SIG-M5 treated with dmso at 0.1 percent for 504 hours (cell line): ENCODE data around the gene ITPR3.
A peak's percentile ranks its signal among the peaks of the same experiment; 100 is the strongest.

Experiments used
- DNase-seq: peaks from one replicate; lab custom pipeline; 2025; ENCODE audit not compliant: unreplicated experiment; lab: John Stamatoyannopoulos, UW

ITPR3 gene

GRCh38 chr6:33664506-33665057, 43.5 kb downstream of the ITPR3 start:
- DNase-seq: no peak

GRCh38 chr6:33665957-33666356, 44.8 kb downstream of the ITPR3 start:
- no peak for DNase-seq

- DNase-seq: no peak
These were observed 46.0 kb downstream of the ITPR3 start for GRCh38 chr6:33667072-33667471.

GRCh38 chr6:33667776-33668175, 46.7 kb downstream of the ITPR3 start:
- no peak for DNase-seq

- DNase-seq: no peak
These were observed 47.2 kb downstream of the ITPR3 start for GRCh38 chr6:33668328-33668727.

- no peak for DNase-seq
These were observed 47.8 kb downstream of the ITPR3 start for GRCh38 chr6:33668914-33669313.

- no peak for DNase-seq
These were observed 49.1 kb downstream of the ITPR3 start for GRCh38 chr6:33670086-33670660.

- no peak for DNase-seq
These were observed 50.0 kb downstream of the ITPR3 start for GRCh38 chr6:33670971-33671743.

GRCh38 chr6:33671744-33672072, 50.6 kb downstream of the ITPR3 start:
- DNase-seq: no peak

GRCh38 chr6:33672808-33673207, 51.7 kb downstream of the ITPR3 start:
- DNase-seq: peak; percentile 17

- no peak for DNase-seq
These were observed 52.7 kb downstream of the ITPR3 start for GRCh38 chr6:33673851-33674250.

- DNase-seq: no peak
These were observed 54.8 kb downstream of the ITPR3 start for GRCh38 chr6:33675968-33676367.

- no peak for DNase-seq
These were observed 55.5 kb downstream of the ITPR3 start for GRCh38 chr6:33676416-33677142.

- no peak for DNase-seq
These were observed 56.1 kb downstream of the ITPR3 start for GRCh38 chr6:33677143-33677660.

GRCh38 chr6:33677689-33678088, 56.6 kb downstream of the ITPR3 start:
- no peak for DNase-seq

GRCh38 chr6:33678233-33678931, 57.3 kb downstream of the ITPR3 start:
- DNase-seq: no peak

- no peak for DNase-seq
These were observed 57.9 kb downstream of the ITPR3 start for GRCh38 chr6:33678932-33679490.

GRCh38 chr6:33679761-33680160, 58.6 kb downstream of the ITPR3 start:
- no peak for DNase-seq

- no peak for DNase-seq
These were observed 61.2 kb downstream of the ITPR3 start for GRCh38 chr6:33682341-33682740.

GRCh38 chr6:33683051-33683571, 62.0 kb downstream of the ITPR3 start:
- DNase-seq: no peak
